Measurements from ENCODE around the gene DHODH.

The DHODH gene

DNA sequence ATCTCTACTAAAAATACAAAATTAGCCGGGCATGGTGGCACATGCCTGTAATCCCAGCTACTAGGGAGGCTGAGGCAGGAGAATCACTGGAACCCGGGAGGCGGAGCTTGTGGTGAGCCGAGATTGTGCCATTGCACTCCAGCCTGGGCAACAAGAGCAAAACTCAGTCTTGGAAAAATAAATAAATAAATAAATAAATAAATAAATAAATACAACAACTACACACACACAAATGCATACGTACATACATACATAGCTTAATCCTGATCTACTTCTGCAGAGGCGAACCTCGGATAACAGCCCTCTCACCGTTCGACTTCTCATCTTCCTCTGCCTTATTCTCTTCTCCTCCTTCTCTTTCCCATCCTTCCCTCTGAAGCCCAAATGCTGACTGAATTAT, 11.0 kb upstream of the DHODH start (continued):
- TF ChIP-seq ZNF138 (tag by site-specific recombination; IDR thresholded peaks at IDR 0.05; ENCODE audit: borderline replicate concordance) = peak; percentile 75; the same call in 1 of the 2 replicates
- TF ChIP-seq ZNF510 (tag by site-specific recombination; IDR thresholded peaks at IDR 0.05; ENCODE audit: insufficient replicate concordance) = peak; percentile 62
- TF ChIP-seq REST (tag by site-specific recombination; IDR thresholded peaks at IDR 0.05) = peak; percentile 65
- TF ChIP-seq ZNF426 (tag by site-specific recombination; IDR thresholded peaks at IDR 0.05) = peak; percentile 68
- TF ChIP-seq ZNF654 (tag by site-specific recombination; IDR thresholded peaks at IDR 0.05; ENCODE audit: low read depth) = peak; percentile 22
- TF ChIP-seq ZNF223 (tag by site-specific recombination; IDR thresholded peaks at IDR 0.05) = peak; percentile 66; the same call in 1 of the 2 replicates
- peak; percentile 35; the same call in 1 of the 2 replicates for TF ChIP-seq ZBTB8A (tag by site-specific recombination; IDR thresholded peaks at IDR 0.05)
- TF ChIP-seq ZNF623 (tag by site-specific recombination; IDR thresholded peaks at IDR 0.05) = peak; percentile 66
- TF ChIP-seq ZNF404 (tag by site-specific recombination; IDR thresholded peaks at IDR 0.05) = peak; percentile 92
- TF ChIP-seq ZBTB1 (tag by site-specific recombination; IDR thresholded peaks at IDR 0.05) = 0 out of 2 replicates have a peak, but pooled peaks have one; percentile 21
- peak; percentile 83 for TF ChIP-seq ZNF266 (tag by site-specific recombination; IDR thresholded peaks at IDR 0.05; ENCODE audit: low read depth)
- TF ChIP-seq ZXDB (tag by site-specific recombination; IDR thresholded peaks at IDR 0.05) = peak; percentile 62; the same call in 1 of the 2 replicates
- peak; percentile 80; the same call in 1 of the 2 replicates for TF ChIP-seq ZNF560 (tag by site-specific recombination; IDR thresholded peaks at IDR 0.05; ENCODE audit: borderline replicate concordance)
- TF ChIP-seq ZNF140 (tag by site-specific recombination; IDR thresholded peaks at IDR 0.05) = peak; percentile 81
- 0 out of 2 replicates have a peak, but pooled peaks have one; percentile 57 for TF ChIP-seq ZNF202 (tag by site-specific recombination; IDR thresholded peaks at IDR 0.05; ENCODE audit: borderline replicate concordance)
- TF ChIP-seq ZNF791 (tag by site-specific recombination; IDR thresholded peaks at IDR 0.05) = 0 out of 2 replicates have a peak, but pooled peaks have one; percentile 59
- peak; percentile 78; the same call in 1 of the 2 replicates for TF ChIP-seq RBAK (tag by site-specific recombination; IDR thresholded peaks at IDR 0.05)
- TF ChIP-seq ZNF394 (tag by site-specific recombination; IDR thresholded peaks at IDR 0.05; ENCODE audit: borderline replicate concordance) = peak; percentile 92
- peak; percentile 83 for TF ChIP-seq ZNF518A (tag by site-specific recombination; conservative IDR thresholded peaks at IDR 0.05; ENCODE audit: low read depth)
